ENCODE data around the gene ACOX1. TPM values are rescaled to one million over a fixed set of nuclear protein-coding genes. Genes with fewer than 3 reads are reported as not detected.

Gene ACOX1
- polyA plus RNA-seq, 4 donors: 28.2 to 37.6 (median 36.2) TPM

DNA sequence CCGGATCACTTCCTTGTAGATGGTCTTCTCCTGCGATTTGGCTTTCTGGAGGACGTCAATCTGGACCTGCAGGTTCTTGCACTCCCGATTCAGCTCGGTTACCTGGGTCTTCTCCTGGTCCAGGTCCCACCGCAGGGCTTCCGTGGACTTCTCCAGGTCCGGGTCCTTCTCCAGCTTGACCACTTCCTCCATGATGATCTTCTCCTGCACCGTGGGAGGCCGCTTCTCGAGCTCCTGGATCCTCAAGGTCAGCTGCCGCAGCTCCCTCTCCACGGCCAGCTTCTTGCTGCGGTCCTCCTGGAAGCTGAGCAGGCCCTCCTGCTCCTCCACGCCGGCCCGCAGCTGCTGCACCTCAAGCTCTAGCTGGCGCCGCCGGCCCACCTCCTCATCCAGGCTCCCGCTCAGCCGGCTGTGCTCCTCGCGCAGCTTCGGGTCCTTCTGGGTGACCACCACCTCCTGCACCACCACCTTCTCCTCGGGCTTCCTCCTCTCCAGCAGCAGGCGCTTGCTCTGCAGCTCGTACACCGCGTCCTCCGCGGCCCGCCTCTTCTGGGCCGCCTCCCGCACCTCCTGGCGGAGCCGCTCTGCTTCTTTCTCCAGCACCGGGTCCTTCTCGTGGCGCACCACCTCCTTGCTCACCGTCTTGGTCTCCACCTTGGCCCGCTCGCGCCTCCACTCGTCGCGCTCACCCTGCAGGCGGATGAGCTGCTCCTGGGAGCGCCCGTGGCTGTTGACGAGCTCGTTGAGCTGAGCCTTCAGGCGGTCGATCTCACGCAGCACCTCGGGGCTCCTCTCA lies 29.9 kb upstream of the ACOX1 start:
- DNase-seq (ENCODE audit: low read depth in 4 of 4, low spot score in 2 of 4): no peak

GRCh38 chr17:76008208-76008607 lies 29.2 kb upstream of the ACOX1 start:
- DNase-seq (ENCODE audit: low read depth in 4 of 4, low spot score in 2 of 4): no peak

- DNase-seq (ENCODE audit: low read depth in 4 of 4, low spot score in 2 of 4): no peak
These were observed 28.8 kb upstream of the ACOX1 start for GRCh38 chr17:76007850-76008165.

- no peak for DNase-seq (ENCODE audit: low read depth in 4 of 4, low spot score in 2 of 4)
These were observed 28.3 kb upstream of the ACOX1 start for GRCh38 chr17:76007131-76007849.

DNA sequence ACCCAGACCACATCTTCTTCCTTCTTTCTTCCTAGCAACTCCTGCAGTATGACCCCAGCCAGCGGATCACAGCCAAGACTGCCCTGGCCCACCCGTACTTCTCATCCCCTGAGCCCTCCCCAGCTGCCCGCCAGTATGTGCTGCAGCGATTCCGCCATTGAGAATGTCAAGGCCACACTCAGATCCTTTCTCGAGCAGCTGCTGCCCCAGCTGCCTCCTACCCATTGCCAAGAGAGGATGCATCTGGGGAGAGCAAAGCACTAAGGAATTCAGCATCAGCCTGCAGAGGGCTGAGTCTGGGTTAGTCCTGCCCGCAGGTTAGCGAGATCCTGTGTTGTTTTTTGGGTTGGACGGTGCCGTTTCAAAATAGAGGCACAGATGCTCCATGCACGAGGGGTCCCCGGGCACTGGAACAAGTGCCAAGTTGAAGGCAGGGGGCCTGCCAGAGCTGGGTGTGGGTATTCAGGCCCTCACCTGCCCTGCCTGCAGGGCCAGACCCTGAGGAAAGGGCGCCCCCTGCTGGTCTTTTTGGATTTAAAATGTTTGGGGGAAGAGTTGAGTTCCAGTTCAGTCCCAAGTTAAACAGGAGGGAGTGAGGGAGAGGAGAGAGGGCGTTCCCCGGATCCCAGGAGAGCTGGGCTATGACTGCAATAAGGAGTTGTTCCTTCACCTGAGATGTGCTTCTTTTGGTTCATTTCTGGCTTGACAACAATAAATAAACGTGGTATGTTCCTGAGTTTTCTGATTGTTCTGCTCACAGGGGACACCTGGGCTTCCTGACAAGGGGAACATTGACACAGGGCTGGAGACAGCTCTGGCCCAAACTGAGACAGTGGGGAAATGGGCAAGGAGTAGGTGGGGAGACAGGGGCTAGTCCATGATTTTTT lies 26.5 kb upstream of the ACOX1 start:
- no peak for DNase-seq (ENCODE audit: low read depth in 4 of 4, low spot score in 2 of 4)

- DNase-seq (ENCODE audit: low read depth in 4 of 4, low spot score in 2 of 4): no peak
These were observed 25.8 kb upstream of the ACOX1 start for GRCh38 chr17:76004750-76005262.

- no peak for DNase-seq (ENCODE audit: low read depth in 4 of 4, low spot score in 2 of 4)
These were observed 24.9 kb upstream of the ACOX1 start for GRCh38 chr17:76003915-76004314.

DNA sequence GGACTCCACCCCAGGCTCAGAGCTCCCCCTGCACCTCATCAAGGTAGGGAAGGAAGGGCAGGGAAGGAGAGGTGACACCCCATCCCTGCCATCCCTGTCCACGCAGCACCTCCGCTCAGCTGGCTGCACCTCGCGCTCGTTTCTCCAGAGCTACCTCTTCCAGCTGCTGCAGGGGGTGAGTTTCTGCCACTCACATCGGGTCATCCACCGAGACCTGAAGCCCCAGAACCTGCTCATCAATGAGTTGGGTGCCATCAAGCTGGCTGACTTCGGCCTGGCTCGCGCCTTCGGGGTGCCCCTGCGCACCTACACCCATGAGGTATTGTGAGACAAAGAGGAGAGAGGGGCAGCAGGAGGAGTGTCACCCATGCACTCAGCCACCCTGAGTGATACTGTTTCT lies 23.1 kb upstream of the ACOX1 start:
- DNase-seq (ENCODE audit: low read depth in 4 of 4, low spot score in 2 of 4): no peak

DNA sequence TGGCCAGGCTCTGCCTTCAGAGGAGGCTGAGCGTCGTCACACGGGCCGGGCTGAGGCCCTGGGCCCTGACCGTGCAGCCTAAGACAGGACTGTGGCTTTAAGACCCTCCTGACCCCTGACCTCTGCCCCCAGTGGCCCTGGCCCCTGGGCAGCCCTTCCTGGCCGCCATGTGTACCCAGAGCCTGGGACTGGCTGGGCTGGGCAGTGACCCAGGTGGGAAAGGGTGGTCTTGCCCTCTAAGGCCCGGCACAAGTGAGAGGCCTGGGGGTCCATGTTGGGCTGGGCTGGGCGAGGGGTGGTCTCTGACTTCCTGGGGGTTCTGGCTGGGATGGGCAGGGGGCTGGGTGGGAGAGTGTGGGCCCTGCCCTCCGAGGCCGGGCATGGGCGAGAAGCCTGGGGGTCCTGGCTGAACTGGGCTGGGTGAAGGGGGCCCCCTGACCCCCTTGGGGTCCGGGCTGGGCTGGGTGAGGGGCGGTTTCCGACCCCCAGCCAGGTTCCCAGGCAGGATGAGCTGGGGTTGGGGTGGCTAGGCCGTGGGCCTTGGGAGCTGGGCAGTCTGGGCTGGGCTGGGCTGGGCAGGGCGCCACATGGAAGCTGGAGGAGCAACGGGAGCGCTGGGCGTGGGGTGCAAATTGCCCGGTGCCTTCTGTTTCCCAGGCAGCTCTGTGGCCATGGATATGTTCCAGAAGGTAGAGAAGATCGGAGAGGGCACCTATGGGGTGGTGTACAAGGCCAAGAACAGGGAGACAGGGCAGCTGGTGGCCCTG lies 22.0 kb upstream of the ACOX1 start, which contains the start of gene CDK3:
TSS of gene CDK3 (plus strand) at position 101 of the 767 bp plus-strand sequence. CDS start at position 672, 571 bp downstream.
- no peak for DNase-seq (ENCODE audit: low read depth in 4 of 4, low spot score in 2 of 4)

DNA sequence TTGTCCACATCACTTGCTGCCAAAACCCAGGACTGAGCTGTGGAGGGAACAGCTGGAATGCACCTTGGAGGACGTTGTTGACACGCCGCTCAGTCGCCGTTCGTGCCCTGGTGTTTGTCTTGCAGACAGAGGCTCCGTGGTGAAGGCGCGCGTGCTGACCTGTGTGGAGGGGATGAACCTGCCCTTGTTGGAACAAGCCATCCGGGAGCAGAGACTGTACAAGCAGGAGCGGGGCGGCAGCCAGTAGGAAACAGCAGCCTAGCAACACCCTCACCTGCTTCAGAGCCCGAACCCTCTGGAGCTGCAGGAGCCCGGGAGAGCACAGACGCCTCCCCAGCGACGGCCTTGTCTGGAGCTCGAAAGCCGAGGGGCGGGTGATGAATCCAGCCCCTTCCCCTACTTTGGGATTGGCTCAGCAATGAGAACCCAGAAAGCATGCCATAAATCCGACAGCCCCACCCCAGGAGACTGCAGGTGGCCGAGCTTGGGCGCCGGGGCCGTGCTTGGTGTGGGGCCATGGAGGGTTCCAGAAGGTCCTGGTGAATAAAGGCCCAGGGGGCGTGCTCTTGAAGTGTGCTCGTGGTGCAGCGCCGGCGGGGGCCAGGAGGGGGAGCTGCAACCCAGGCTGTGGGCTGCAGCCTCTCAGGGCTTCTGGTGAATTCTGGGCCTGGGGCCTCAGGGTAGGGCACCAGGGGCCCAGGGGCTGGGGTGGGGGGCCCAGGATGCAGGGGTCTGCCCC lies 21.2 kb upstream of the ACOX1 start:
- DNase-seq (ENCODE audit: low read depth in 4 of 4, low spot score in 2 of 4): no peak

DNA sequence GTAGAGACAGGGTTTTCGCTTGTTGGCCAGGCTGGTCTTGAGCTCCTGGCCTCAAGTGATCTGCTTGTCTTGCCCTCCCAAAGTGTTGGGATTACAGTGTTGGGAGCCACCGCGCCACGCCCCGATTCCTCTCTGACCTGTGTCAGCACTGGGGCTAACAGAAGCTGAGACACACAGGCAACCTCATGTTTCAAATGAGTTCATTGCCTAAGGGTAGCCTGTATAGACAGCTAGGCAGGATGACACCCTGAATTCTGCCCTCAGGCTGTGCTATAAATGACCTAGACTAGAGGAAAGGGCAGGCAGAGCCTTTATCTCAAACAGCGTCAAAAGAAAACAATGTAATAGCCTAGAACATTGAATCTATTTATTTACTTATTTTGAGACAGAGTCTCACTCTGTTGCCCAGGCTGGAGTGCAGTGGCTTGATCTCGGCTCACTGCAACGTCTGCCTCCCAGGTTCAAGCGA lies 19.4 kb upstream of the ACOX1 start:
- DNase-seq (ENCODE audit: low read depth in 4 of 4, low spot score in 2 of 4): no peak

GRCh38 chr17:75996665-75997590 lies 18.0 kb upstream of the ACOX1 start:
- no peak for DNase-seq (ENCODE audit: low read depth in 4 of 4, low spot score in 2 of 4)

GRCh38 chr17:75995385-75995925 lies 16.5 kb upstream of the ACOX1 start:
- no peak for DNase-seq (ENCODE audit: low read depth in 4 of 4, low spot score in 2 of 4)

DNA sequence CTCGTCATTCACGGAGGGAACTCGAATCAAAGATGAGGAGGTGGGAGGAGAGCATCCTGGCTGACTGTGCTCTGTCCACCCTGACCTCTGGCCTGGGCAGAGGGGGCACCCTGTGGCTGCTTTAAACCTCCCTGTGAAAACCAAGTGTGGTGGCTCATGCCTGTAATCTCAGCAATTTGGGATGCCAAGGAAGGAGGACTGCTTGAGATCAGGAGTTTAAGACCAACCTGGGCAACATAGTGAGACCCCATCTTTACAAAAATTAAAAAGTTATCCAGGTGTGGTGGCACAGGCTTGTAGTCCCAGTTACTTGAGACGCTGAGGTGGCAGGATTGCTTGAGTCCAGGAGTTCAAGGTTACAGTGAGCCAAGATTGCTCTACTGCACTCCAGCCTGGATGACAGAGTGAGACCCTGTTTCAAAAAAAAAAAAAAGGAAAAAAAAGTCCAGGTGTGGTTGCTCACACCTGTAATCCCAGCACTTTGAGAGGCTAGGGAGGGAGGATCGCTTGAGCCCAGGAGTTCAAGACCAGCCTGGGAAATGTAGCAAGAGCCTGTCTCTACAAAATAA lies 15.9 kb upstream of the ACOX1 start:
- no peak for DNase-seq (ENCODE audit: low read depth in 4 of 4, low spot score in 2 of 4)

GRCh38 chr17:75991396-75991795 lies 12.4 kb upstream of the ACOX1 start:
- DNase-seq (ENCODE audit: low read depth in 4 of 4, low spot score in 2 of 4): no peak

DNA sequence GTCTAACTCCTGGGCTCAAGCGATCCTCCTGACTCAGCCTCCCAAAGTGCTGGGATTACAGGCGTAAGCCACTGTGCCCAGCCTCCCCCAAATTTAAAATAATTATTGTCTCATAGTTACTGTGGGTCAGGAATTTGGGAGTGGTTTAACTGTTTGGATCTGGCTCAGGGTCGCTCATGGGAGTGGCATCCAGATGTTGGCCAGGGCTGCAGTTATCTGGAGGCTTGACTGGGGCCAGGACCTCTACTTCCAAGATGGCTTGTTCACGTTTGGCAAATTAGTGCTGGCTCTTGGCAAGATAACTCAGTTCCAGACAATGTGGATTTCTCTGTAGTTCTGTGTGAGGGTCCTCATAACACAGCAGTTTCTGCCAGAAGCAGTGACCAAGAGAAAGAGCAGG lies 8.1 kb upstream of the ACOX1 start:
- no peak for DNase-seq (ENCODE audit: low read depth in 4 of 4, low spot score in 2 of 4)

DNA sequence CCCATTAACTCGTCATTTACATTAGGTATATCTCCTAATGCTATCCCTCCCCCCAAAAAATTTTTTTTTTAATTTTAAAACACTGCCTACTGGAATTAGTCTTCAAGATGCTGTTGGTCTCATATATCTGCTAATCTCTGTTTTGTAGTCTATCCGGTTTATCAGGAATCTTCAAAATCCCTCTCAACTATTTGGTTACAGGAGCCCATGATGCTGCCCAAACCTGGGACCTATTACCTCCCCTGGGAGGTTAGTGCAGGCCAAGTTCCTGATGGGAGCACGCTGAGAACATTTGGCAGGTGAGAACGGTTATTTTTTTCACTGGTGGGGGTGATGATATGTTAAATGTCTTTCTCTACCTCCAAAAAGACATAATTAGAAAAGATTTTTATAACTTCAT lies 7.0 kb upstream of the ACOX1 start:
- DNase-seq (ENCODE audit: low read depth in 4 of 4, low spot score in 2 of 4): no peak

Measured in left renal cortex interstitium (tissue), 4 donors.